ENCODE measurements around the gene MACF1.

DNA sequence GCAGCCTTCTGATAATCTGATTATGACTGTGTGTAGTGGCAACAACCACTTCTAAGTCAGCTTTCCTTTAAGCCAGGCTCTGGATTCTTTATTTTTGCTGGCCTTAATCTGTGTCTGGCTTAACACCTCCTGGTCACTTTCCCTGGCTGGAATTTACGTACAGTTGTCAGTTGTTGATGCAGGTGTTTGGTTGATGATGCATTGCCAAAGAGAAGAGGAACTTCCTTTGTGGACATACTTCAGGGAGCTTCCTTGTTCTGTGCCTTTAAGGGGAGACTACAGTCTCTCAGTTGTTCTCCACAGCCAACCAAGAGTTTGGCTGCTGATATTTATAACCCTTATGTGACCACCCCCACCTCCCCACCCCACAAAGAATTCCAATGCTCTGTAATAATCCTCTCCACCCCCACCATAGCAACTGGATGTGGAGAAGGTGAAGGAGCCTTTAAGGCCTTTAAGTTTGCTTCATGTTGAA, 190.9 kb downstream of the MACF1 start:
- no peak for TF ChIP-seq POLR2A (IDR thresholded peaks at IDR 0.05)
- TF ChIP-seq, protein P1, sequence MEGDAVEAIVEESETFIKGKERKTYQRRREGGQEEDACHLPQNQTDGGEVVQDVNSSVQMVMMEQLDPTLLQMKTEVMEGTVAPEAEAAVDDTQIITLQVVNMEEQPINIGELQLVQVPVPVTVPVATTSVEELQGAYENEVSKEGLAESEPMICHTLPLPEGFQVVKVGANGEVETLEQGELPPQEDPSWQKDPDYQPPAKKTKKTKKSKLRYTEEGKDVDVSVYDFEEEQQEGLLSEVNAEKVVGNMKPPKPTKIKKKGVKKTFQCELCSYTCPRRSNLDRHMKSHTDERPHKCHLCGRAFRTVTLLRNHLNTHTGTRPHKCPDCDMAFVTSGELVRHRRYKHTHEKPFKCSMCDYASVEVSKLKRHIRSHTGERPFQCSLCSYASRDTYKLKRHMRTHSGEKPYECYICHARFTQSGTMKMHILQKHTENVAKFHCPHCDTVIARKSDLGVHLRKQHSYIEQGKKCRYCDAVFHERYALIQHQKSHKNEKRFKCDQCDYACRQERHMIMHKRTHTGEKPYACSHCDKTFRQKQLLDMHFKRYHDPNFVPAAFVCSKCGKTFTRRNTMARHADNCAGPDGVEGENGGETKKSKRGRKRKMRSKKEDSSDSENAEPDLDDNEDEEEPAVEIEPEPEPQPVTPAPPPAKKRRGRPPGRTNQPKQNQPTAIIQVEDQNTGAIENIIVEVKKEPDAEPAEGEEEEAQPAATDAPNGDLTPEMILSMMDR (IDR thresholded peaks at IDR 0.05) = no peak

All from uterus (tissue), 2 donors.